ENCODE results near the gene MROH8.

MROH8 gene

DNA sequence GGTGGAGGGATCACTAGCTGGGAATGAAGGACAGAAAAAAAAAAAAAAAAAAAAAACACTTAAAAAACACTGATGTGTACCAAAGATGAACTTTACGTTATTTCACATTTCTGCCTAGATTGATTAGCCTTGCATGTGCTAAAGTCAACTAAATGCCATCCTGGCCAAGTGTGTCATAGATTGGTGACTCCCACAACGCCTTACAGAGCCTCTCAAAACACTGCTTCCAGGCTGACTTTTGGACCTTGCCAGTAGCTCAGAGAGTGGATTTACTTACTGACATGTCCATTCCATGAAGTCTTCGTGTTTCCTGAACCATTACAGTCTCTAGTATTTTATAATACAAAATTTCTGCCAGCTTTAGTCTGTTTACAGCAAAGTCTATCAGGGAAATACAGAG lies 124.1 kb downstream of the MROH8 start:
- TF ChIP-seq POLR2AphosphoS5 (IDR thresholded peaks at IDR 0.05; ENCODE audit: low read depth) (no peak), GABPA (IDR thresholded peaks at IDR 0.05; ENCODE audit: low read depth) (no peak), SPI1 (IDR thresholded peaks at IDR 0.05; ENCODE audit: borderline replicate concordance, low read depth) (no peak)
- TF ChIP-seq, protein P1, sequence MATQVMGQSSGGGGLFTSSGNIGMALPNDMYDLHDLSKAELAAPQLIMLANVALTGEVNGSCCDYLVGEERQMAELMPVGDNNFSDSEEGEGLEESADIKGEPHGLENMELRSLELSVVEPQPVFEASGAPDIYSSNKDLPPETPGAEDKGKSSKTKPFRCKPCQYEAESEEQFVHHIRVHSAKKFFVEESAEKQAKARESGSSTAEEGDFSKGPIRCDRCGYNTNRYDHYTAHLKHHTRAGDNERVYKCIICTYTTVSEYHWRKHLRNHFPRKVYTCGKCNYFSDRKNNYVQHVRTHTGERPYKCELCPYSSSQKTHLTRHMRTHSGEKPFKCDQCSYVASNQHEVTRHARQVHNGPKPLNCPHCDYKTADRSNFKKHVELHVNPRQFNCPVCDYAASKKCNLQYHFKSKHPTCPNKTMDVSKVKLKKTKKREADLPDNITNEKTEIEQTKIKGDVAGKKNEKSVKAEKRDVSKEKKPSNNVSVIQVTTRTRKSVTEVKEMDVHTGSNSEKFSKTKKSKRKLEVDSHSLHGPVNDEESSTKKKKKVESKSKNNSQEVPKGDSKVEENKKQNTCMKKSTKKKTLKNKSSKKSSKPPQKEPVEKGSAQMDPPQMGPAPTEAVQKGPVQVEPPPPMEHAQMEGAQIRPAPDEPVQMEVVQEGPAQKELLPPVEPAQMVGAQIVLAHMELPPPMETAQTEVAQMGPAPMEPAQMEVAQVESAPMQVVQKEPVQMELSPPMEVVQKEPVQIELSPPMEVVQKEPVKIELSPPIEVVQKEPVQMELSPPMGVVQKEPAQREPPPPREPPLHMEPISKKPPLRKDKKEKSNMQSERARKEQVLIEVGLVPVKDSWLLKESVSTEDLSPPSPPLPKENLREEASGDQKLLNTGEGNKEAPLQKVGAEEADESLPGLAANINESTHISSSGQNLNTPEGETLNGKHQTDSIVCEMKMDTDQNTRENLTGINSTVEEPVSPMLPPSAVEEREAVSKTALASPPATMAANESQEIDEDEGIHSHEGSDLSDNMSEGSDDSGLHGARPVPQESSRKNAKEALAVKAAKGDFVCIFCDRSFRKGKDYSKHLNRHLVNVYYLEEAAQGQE (IDR thresholded peaks at IDR 0.05; ENCODE audit: insufficient replicate concordance, low read depth), result no peak
- TF ChIP-seq, protein P2, sequence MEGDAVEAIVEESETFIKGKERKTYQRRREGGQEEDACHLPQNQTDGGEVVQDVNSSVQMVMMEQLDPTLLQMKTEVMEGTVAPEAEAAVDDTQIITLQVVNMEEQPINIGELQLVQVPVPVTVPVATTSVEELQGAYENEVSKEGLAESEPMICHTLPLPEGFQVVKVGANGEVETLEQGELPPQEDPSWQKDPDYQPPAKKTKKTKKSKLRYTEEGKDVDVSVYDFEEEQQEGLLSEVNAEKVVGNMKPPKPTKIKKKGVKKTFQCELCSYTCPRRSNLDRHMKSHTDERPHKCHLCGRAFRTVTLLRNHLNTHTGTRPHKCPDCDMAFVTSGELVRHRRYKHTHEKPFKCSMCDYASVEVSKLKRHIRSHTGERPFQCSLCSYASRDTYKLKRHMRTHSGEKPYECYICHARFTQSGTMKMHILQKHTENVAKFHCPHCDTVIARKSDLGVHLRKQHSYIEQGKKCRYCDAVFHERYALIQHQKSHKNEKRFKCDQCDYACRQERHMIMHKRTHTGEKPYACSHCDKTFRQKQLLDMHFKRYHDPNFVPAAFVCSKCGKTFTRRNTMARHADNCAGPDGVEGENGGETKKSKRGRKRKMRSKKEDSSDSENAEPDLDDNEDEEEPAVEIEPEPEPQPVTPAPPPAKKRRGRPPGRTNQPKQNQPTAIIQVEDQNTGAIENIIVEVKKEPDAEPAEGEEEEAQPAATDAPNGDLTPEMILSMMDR (IDR thresholded peaks at IDR 0.05; ENCODE audit: insufficient read depth, low read length), result no peak
- no peak for DNase-seq (ENCODE audit: low read depth in 1 of 2, low spot score in 1 of 2)
- Histone ChIP-seq H3K27ac (replicated peaks) (no peak overlapping the region), H3K4me3 (replicated peaks; ENCODE audit: insufficient read depth, low read length) (no peak overlapping the region), H3K27me3 (ENCODE audit: insufficient read depth, poor library complexity, severe bottlenecking) (no peaks in the 10 kb centered on the region)

DNA sequence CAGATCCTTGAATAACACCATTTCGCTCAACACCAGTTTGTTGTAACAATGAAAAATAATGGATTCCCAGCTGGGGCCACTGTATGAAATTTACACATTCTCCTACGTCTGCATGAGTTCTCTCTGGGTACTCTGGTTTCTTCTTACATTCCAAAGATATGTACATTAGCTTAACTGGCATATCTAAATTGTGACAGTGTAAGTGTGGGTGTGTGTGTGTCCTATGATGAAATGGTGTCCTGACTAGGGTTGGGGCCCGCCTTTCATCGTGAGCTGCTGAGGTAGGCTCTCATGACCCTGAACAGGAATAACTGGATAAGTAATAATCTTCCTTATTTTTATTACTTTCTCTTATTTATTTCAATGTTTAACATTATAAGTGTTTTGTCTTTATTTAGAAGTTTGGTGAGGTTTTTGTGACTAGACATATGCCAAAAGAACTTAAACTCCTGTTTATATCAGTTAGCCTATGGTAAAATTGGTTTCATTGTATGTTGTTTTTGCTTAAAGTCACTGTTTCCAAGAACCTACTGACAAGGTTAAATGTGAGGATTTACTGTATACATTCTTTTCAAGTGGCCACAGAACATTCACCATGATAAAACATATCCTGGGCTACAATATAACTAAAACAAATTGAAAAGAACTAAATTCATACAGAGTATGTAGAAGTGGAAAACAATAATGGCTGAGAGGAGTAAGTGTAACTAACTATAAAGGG lies 126.0 kb downstream of the MROH8 start:
- H3K4me3 ChIP-seq (replicated peaks; ENCODE audit: insufficient read depth, low read length), result no peak overlapping the region
- H3K27me3 ChIP-seq (ENCODE audit: insufficient read depth, poor library complexity, severe bottlenecking), result no peaks in the 10 kb centered on the region
- no peak overlapping the region for H3K27ac ChIP-seq (replicated peaks)
- no peak for DNase-seq (ENCODE audit: low read depth in 1 of 2, low spot score in 1 of 2)
- TF ChIP-seq, protein P1 (IDR thresholded peaks at IDR 0.05; ENCODE audit: insufficient replicate concordance, low read depth), result no peak
- TF ChIP-seq SPI1 (IDR thresholded peaks at IDR 0.05; ENCODE audit: borderline replicate concordance, low read depth) (no peak), POLR2AphosphoS5 (IDR thresholded peaks at IDR 0.05; ENCODE audit: low read depth) (no peak), GABPA (IDR thresholded peaks at IDR 0.05; ENCODE audit: low read depth) (no peak)
- TF ChIP-seq, protein P2 (IDR thresholded peaks at IDR 0.05; ENCODE audit: insufficient read depth, low read length), result no peak

Data from HL-60 (cell line).